ENCODE measurements around the gene LRIT1.

GRCh38 chr10:84201244-84201606 lies 40.1 kb downstream of the LRIT1 start:
- TF ChIP-seq CTCF (IDR thresholded peaks at IDR 0.05; ENCODE audit: insufficient read depth, low read depth, low read length) (no peak), EZH2 (IDR thresholded peaks at IDR 0.05; ENCODE audit: insufficient read depth, low read length) (no peak)
